KG1 (cell line): ENCODE results near the gene RNFT2.

Source experiments
- DNase-seq: peaks from one replicate; lab custom pipeline; 2025; lab: John Stamatoyannopoulos, UW

Gene RNFT2

DNA sequence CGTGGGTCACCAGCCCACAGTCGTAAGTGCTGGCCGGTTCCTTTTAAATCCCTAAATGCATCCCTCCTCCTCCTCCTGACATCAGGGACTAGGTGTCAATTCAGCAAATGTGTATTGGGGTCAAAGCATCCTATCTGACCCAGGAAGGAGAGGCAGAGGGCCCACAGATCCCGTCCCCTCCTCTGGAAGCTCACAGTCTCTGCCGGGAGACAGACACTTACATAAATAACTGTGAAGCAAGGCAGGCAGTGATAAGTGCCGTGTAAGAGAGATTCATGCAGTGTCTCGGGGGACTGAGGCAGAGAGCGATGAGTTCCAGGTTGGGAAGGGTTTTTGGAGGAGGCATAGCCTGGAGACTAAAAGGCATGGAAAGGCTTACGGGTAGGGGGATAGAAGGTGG is 99.0 kb downstream of the RNFT2 start:
- DNase-seq = no peak

DNA sequence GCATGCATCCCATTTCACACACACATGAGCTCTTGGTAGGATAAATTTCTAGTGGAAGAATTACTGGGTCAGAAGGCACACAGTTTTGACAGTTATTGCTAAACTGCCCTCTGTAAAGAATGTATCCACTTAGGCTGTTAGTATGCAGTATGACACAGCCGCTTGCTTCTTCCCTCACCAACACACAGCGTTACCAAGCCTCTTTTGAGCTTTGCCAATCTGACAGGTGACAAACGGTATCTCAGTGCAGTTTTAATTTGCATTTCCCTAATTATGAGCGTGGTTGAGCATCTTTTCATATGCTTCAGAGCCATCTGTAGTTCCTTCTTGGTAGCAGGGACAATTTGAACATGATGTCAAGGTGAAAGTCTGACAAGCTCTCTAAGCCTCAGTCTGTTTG is 100.2 kb downstream of the RNFT2 start:
- DNase-seq = no peak

DNA sequence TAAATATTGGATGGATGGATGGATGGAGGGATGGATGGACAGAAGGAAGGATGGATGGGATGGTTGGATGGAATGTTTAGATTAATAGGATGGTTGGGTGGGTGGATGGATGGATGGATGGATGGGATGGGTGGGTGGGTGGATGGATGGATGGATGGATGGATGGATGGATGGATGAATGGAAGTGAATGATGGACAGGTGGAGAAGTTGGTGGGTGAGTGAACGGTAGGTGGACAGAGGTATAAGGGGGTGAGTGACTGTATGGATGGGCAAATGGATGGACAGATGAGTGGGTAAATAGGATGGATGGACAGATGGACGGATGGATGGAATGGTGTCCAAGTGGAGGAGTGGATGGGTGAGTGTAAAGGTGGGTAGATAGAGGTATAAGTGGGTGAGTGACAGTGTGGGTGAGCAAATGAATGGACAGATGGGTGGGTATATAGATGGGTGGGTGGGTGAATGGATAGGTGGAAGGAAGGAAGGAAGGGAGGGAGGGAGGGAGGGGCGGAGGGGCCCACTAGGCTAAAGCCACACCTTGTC is 101.2 kb downstream of the RNFT2 start:
- no peak for DNase-seq

DNA sequence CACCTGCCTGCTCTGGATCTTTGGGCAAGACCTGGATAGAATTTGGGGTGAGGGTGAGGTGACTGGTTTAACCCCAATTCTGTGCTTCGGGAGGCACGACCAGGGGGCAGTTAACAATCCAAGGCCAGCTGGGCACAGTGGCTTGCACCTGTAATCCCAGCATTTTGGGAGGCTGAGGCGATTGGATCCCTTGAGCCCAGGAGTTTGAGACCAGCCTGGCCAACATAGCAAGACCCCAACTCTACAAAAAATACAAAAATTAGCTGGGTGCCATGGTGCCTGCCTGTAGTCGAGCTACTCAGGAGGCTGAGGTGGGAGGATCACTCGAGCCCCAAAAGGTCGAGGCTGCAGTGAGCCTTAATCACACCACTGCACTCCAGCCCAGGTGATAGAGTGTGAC is 105.0 kb downstream of the RNFT2 start:
- no peak for DNase-seq

DNA sequence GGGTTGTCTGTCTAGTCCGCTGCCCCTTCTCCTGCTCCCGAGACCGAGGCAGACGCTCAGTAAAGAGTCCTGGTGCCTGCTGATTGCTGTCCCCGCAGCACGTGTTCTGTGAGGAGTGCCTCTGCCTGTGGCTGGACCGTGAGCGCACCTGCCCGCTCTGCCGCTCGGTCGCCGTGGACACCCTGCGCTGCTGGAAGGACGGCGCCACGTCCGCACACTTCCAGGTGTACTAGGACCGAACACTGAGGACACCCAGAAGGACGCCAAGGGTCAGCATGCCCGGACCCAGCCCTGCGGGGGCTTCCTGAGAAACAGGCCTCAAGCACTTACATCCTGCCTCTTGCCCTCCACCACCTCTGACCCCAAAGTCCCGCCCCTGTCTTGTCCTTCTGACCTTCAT is 111.1 kb downstream of the RNFT2 start:
- DNase-seq = no peak

DNA sequence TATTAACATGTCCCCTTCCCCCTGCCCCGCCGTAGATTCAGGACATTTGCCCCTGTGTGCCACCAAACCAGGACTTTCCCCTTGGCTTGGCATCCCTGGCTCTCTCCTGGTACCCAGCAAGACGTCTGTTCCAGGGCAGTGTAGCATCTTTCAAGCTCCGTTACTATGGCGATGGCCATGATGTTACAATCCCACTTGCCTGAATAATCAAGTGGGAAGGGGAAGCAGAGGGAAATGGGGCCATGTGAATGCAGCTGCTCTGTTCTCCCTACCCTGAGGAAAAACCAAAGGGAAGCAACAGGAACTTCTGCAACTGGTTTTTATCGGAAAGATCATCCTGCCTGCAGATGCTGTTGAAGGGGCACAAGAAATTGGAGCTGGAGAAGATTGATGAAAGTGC is 114.2 kb downstream of the RNFT2 start:
- DNase-seq = no peak

DNA sequence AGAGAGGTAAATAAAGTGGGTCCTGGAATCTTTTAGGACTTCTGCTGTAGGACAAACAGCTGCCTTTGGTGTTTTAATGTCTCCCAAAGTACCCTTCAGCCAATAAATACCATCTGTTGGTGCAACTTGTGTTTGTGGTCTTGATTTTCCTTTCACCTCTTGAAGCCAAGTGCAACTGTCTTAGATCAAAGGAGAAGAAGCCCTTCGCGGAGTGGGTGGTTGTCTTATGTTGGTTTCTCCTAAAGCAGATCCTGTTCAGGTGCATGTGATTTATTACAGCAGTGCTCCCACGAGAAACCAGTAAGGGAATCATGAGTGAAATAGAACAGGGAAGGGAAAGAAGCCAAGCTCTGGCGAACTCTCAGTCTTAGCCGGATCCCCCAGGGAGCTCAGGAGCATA is 115.4 kb downstream of the RNFT2 start:
- no peak for DNase-seq

DNA sequence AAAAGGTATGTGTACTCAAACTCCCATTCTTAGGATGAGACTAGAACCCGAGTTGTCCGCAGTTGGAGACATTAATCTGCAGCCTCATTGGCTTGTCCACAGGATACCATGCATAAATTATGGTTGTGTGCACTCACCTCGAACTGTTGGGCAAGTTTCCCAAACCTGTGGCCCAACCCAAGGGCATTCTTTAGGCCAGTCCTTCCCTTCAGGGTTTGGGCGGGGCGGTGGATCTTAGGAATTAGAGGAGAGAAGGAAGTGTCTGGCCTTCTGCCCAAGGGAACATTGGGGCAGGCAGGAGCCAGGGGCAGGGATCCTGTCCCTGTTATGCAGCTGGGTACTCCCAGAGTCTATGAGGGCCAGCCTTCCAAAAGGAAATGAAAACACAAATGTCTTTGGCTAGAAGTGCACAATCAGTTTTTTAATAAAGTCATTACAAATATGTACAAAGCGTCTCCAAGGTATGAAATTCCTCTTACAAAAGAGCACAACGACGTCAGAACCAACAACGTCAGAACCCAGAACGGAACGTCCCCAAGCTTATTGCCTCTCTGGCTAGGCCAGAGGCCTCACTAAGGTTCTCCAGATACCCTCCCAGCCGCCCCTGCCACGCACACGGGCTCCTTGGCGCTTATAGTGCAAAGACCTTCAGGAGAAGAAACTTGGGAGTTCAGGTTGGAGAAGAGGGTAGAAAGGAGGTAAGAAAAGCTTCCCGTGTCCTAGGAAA is 117.8 kb downstream of the RNFT2 start:
- no peak for DNase-seq

DNA sequence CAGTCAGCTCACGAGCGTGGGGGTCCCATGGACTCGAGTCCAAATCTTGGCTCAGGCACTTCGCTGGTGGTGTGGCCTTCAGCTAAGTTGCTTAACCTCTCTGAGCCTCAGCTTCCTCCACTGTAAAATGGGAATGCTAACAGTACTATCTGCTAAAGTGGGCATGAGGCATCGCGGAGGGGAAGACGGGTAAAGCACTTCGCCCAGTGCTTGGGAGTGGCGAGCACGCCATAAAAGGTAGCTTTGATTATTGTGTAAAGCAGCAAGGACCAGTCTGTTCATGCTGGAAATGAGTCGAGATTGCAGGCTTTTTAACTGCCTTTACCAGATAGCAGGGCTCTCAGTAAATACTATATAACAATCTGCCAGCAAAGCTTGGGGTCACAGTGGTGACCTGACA is 118.6 kb downstream of the RNFT2 start:
- no peak for DNase-seq

DNA sequence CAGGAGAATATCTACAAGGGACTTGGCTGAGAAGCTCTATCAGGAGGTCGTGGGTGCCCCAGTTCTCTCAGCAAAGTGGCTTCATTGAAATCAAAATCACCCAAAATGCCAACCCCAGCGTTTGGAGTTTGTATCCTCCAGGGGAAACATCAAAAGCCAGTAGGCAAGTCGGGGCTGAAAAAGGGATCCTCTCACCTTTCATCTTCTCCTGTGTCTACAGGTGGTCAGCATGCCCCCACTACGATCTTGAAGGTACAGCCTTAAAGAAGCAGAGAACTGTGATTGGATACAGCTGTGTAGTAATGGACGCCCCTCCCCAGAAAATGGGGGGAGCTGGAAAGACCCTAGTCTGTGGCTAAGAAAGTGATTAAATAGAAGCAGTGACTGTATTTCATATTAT is 121.0 kb downstream of the RNFT2 start:
- DNase-seq = no peak

DNA sequence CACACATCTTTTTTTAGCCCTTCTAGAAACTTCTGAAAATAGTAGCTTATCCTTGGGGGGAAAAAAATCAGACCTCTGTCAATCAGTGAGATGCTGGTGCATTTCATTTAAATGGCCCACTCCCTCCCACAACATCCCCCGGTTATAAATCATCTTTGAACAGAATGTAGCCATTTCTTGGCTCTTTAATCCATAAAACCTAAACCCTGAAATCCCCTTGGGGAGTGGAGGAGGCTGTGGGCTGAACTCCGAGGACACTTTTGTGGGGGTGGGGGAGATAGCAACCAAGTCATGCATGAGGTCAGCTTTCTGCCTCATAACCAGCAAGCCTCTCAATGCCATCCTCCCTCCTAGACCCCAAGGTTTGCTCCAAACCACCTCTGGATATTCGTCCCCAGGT is 122.1 kb downstream of the RNFT2 start:
- no peak for DNase-seq

DNA sequence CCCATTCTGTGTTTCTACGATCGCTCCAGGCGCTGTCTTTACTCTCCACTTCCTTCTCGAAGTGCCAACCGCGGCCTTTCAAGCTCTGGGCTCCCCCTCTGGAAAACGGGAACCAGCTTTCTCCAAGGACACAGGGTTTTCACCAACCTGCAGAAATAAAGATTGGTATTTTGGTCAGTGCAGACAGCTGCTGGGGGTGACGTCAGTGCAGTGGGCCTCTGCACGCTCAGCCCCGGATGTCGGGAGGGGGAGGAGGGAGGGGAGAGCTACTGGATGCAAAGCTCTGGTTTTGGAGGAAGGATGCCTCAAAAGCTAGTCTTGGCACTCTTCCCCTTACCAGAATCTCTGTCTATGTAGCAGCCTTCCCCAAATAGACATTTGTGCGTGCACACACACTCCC is 123.2 kb downstream of the RNFT2 start:
- DNase-seq = no peak

DNA sequence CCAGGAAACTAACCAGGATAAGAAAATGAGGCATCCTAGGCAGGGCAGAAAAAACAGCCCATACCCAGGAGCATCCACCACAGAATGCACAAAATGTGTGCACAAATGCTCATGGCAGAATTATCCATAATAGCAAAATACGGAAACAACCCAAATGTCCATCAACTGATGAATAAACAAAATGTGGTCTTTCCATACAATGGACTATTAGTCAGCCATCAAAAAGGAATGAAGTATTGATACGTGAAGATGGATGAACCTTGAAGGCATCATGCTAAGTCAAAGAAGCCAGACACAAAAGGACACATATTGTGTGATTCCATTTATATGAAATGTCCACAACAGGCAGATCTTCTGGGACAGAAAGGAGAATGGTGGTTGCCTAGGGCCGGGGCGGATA is 124.1 kb downstream of the RNFT2 start:
- DNase-seq = no peak

DNA sequence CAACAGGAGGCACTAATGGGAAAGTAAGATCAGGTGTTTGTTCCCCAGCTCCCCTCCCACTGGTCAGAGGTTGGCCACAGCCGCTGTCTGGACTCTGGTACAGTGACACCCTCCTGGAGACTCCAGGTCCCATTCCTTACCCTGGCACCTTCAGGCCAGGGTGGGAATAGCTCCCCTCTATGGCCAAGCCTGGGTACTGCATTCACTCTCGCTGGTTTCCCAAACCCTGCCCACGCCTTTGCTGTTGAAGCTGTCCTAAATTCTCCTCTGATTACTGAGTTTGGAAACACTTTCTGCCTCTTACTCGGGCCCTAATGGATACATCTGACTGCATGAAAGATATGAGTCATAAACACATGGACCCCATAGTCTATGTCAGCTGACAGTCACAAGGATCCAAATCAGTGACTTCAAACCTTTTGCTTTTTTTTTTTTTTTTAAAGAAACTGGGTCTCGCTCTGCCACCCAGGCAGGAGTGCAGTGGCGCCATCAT is 125.2 kb downstream of the RNFT2 start:
- no peak for DNase-seq

DNA sequence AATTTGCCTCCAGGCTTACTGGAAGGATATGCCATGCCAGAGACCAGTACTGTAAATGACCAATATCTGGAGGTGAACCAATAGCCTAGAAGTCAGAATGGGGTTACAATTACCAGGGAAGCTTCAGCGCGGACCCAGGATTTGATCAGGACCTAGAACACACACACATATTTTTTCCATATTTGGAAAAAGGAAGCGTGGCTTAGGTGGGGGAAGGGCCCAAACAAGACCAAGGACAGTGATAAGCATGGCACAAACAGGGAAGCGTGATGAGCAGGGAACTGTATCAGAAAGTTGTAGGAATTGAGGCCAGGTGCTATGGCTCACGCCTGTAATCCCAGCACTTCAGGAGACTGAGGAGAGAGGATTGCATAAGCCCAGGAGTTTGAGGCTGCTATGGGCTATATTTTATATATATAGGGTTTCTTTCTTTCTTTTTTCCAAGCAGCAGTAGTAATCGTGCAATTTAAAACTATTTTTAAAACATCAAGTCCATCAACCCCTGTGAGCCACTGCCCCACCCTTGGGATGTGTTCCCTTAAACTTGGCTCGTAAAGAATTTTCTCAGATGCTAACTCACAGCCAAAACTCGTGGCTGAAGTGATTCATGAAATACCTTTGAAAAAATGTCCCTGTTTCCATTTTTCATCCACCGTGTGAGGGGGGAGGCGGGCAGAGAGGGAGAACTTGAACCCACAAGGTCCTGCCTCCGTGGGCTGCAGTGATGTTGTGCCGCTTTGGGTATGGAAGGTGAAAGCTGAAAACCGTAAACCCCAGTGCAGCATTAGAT is 126.5 kb downstream of the RNFT2 start:
- DNase-seq = no peak

DNA sequence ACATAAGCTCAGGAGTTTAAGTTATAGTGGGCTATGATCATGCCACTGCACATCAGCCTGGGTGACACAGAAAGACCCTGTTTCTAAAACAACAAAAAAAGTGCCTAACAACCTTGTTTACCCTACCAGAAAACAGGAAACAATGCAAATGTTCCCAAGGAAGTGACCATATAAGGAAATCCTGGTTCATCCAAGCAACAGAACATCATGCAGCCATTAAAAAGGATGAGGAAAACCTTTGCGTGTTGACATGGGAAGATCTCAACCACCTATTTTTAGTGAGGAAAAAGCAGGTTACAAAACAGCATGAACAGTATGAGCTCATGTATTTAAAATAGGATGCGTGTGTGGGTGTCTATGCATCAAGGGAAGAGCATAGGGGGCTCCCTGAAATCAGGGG is 129.4 kb downstream of the RNFT2 start:
- no peak for DNase-seq

DNA sequence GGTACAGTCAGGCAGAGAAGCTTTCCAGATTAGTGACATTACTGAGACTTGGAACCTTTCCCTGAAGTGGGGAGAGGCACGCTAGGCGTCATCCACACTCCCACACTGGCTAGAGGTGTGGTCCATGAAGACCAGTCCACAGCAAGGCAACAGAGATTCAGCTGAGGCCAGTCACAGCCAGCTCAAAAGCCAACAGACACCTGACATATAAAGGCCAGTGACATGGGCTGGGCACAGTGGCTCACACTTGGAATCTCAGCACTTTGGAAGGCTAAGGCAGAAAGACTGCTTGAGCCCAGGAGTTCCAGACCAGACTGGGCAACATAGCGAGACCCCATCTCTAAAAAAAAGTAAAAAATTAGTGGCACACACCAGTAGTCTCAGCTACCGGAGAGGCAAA is 132.2 kb downstream of the RNFT2 start:
- DNase-seq = no peak

DNA sequence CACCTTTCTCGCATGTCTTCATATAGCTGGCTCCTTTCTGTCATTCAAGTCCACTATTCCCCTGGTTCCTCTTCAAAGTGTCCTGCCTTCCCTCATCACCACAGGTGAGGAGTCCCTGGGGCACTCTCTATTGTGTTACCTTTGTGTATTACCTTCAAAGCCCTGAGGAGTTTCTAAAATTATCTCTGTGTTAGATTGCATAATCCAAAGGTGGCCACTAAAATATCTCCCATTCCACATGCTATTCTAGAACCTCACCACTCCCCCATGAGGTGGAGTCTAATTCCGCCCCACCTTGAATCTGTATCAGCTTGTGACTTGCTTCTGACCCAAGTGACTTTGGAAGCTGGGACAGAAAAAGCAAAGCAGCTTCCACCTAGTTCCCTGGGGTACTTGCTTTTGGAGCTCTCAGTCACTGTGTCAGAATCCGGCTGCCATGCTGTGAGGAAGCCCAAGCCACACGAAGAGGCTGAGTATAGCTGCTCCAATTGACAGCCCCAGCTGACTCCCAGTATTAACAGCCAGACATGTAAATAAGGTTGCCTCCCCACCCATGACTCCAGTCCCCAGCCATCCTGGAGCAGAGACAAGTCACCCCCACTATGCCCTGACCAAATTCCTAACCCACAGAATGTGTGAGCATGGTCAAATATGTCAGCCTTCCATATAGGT is 136.3 kb downstream of the RNFT2 start:
- no peak for DNase-seq

DNA sequence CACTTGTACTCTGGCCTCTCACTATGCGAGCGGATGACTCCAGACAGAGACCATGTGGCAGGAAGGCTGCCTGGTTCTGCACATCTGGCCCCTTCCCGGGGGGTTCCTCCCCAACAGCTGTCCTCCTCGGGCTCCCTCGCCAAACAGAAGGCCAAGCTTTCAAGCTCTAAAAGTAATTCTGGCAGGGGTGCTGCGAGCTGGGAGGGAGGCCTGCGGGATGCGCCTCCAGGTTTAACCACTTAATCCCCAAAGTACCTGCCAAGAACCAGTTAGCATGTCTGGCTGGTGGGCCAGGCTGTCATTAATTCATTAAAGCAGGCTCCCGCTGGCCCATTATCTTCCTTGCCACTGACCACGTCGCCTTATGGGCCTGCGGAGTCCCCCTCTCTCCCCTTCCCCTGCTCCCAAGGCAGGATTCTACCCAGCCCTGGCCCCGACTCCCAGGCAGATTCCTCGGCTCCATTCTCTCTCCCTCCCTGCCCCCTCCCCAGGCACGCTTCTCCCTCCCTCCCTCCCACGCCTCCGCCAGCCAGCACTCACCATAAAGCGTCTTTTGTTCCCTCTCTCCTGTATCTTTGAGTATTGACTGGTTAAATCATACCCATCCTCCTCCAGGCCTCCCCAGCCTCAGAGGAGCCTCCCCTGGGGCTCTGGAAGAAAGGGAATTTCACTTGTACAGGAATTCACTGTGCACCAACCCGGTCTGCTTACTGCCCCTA is 138.2 kb downstream of the RNFT2 start:
- DNase-seq = no peak

DNA sequence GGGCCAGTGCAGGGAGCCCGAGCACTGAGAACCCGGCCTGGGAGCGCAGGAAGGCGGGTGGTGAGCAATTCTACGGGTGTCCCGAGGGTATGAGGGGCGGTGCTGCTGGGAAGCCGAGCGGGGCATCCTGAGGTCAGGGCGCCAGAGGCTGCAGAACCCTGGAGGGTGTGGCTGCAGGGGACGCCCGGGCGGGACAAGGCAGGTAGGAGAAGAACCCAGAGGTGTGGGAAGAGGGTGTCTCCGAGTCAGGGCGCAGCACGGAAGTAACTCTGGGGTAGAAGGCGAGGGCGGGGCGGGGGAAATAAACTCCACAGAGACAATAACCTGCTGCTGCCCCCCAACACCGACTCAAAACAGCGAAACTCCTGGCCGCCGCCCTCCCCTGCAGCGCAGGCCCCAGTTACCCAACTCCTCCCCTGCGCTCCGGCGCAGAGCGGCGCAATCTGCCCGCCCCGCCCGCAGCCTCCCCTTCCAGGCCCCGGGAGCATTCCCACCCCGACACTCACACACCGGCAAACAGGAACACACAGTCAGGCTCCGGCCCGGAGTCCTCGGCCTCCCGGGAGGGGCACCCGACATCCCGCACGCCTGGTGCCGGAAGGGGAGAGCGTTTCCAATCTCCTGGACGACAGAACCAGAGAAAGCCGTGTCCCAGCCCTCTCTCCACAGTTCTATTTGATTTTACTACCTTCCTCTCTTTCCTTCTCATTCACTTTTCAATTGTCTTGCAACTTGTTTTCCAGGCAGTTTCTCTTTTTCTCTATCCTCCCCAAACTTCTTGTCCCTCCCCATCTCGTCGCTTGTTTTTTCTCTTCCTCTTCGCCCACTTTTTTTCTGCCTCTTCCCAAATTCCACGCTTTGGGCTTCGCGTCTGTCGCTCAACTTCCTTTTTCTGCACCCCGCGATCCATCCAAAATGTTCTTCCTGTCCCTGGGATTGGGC is 140.7 kb downstream of the RNFT2 start:
- no peak for DNase-seq
